OCI-LY1 (cell line): ENCODE measurements around the gene KDM4B.

Source experiments
- CTCF ChIP-seq: fragments of 200-600 bp; sonication (generic), shearing (Covaris generic); IDR thresholded peaks from 2 replicates; pipeline ENCODE4 v1.5.1; 2017; ENCODE audit warnings: mild to moderate bottlenecking, antibody characterized with exemption, low read length, moderate library complexity, mixed read lengths
- EZH2 ChIP-seq: fragments of 200-600 bp; sonication (generic), shearing (Covaris generic); IDR thresholded peaks from 2 replicates; pipeline ENCODE4 v1.8.0; 2017; ENCODE audit warnings: borderline replicate concordance, mixed run types, mild to moderate bottlenecking, antibody characterized with exemption, low read length, moderate library complexity, mixed read lengths

GRCh38 chr19:4962085-4962619, 6.8 kb upstream of the KDM4B start:
- no peak for TF ChIP-seq CTCF
- TF ChIP-seq EZH2 = no peak
